ENCODE data around the gene PINK1.
A peak's percentile ranks its signal among the peaks of the same experiment; 100 is the strongest.
"Not testable (repeated sequence)": the region's sequence is repeated elsewhere in the genome, so short reads cannot be mapped to it uniquely, and the experiment has no call there.

Gene PINK1

GRCh38 chr1:20633190-20634064, at the start of gene PINK1:
Gene PINK1, plus strand, starts transcription at chr1:20633458. Its CDS starts 91 bp downstream, at chr1:20633549.
- peak; percentile 77 for DNase-seq

GRCh38 chr1:20584890-20585289, 48.4 kb upstream of the PINK1 start:
- no peak for DNase-seq

- DNase-seq, result no peak
Observed at GRCh38 chr1:20586953-20587660, 46.2 kb upstream of the PINK1 start.

- DNase-seq, result peak; percentile 9
Observed at GRCh38 chr1:20587661-20588053, 45.6 kb upstream of the PINK1 start.

- DNase-seq, result no peak
Observed at GRCh38 chr1:20588634-20589225, 44.5 kb upstream of the PINK1 start, which contains the start of gene CDA. Gene CDA, plus strand, starts transcription at chr1:20589097. Its CDS starts 33 bp downstream, at chr1:20589130.

GRCh38 chr1:20589331-20590278, 43.7 kb upstream of the PINK1 start:
- DNase-seq, result no peak

- DNase-seq, result peak; percentile 4
Observed at GRCh38 chr1:20590306-20590777, 42.9 kb upstream of the PINK1 start.

- DNase-seq, result no peak
Observed at GRCh38 chr1:20593756-20594155, 39.5 kb upstream of the PINK1 start.

GRCh38 chr1:20594746-20595145, 38.5 kb upstream of the PINK1 start:
- DNase-seq, result no peak

GRCh38 chr1:20596106-20596505, 37.2 kb upstream of the PINK1 start:
- DNase-seq, result no peak

- no peak for DNase-seq
Observed at GRCh38 chr1:20597650-20598049, 35.6 kb upstream of the PINK1 start.

- no peak for DNase-seq
Observed at GRCh38 chr1:20600156-20600555, 33.1 kb upstream of the PINK1 start.

- no peak for DNase-seq
Observed at GRCh38 chr1:20601129-20601825, 32.0 kb upstream of the PINK1 start.

GRCh38 chr1:20602851-20603450, 30.3 kb upstream of the PINK1 start:
- no peak for DNase-seq

- no peak for DNase-seq
Observed at GRCh38 chr1:20603504-20604464, 29.5 kb upstream of the PINK1 start.

GRCh38 chr1:20604678-20605077, 28.6 kb upstream of the PINK1 start:
- DNase-seq, result no peak

GRCh38 chr1:20606801-20607570, 26.3 kb upstream of the PINK1 start:
- not testable (repeated sequence) for DNase-seq

GRCh38 chr1:20609541-20609940, 23.7 kb upstream of the PINK1 start:
- no peak for DNase-seq

GRCh38 chr1:20610970-20611369, 22.3 kb upstream of the PINK1 start:
- no peak for DNase-seq

Data from hematopoietic multipotent progenitor cell treated with erythropoietin and hydrocortisone succinate and interleukin-3 and kit ligand, for 8 days (in vitro differentiated cells).